Ascending aorta (tissue), 2 donors: ENCODE measurements around the gene SLC17A9. TPM values are rescaled to one million over a fixed set of nuclear protein-coding genes. Genes with fewer than 3 reads are reported as not detected.

ENCODE experiments used
- DNase-seq, 2 donors: peaks; one replicate each; pipeline ENCODE4 v3.0.0-alpha.2; 2019; ENCODE audit warnings: low spot score in 2 of 2
- H3K27ac ChIP-seq, 2 donors: fragments of 200-600 bp; sonication (generic); one replicate each; pipeline ENCODE4 v1.5.1; 2016 to 2017; ENCODE audit warnings: mild to moderate bottlenecking in 1 of 2
- H3K27me3 ChIP-seq: fragments of 200-600 bp; sonication (generic); one replicate; pipeline ENCODE4 v1.5.1; 2017
- H3K36me3 ChIP-seq, 2 donors: fragments of 200-600 bp; sonication (generic); one replicate each; pipeline ENCODE4 v1.5.1; 2016
- H3K4me1 ChIP-seq, 2 donors: fragments of 200-600 bp; sonication (generic); one replicate each; pipeline ENCODE4 v1.5.1; 2016 to 2017; ENCODE audit warnings: mild to moderate bottlenecking in 1 of 2
- H3K4me3 ChIP-seq, 2 donors: fragments of 200-600 bp; sonication (generic); one replicate each; pipeline ENCODE4 v1.5.1; 2016 to 2017; ENCODE audit warnings: mild to moderate bottlenecking in 1 of 2
- H3K9me3 ChIP-seq, 2 donors: fragments of 200-600 bp; sonication (generic); one replicate each; pipeline ENCODE4 v1.5.1; 2016
- CTCF ChIP-seq, 3 experiments: fragments of 200-600 bp in 2 of 3; fragments of 450-650 bp in 1 of 3; sonication (generic) in 2 of 3; IDR thresholded peaks; one replicate each; pipeline ENCODE4 v1.5.1; 2016 to 2019; ENCODE audit warnings: antibody characterized with exemption in 3 of 3, mild to moderate bottlenecking in 1 of 3, moderate library complexity in 1 of 3
- intact Hi-C: fragments of 100-400 bp; cut with DNase I; formaldehyde crosslinking; loops from one replicate; pipeline ENCODE4 v1.15.1; 2023
- total RNA-seq: library from RNA; depleted of rRNA; stranded (reverse); fragments of >200 nt; gene quantifications from one replicate; pipeline ENCODE4 v1.1.0, GENCODE V29; 2016

SLC17A9 gene
- total RNA-seq, 1 donor from 2014 or later: 30.0 TPM

GRCh38 chr20:62968378-62969178, 16.1 kb downstream of the SLC17A9 start:
- intact Hi-C loops: no loop called here
- Histone ChIP-seq H3K27ac (no peak overlapping the region), H3K9me3 (no peaks in the 10 kb centered on the region), H3K4me3 (no peak overlapping the region), H3K4me1 (peaks cover 0 to 2% of the 10 kb centered on the region in 2 donors), H3K36me3 (peaks cover 0 to 11% of the 10 kb centered on the region in 2 donors), H3K27me3 (no peaks in the 10 kb centered on the region)
- TF ChIP-seq CTCF (IDR thresholded peaks at IDR 0.05): no peak
- no peak for DNase-seq

- no peaks in the 10 kb centered on the region for H3K27me3 ChIP-seq
- no peak for DNase-seq
- H3K4me1 ChIP-seq: peaks cover 0 to 2% of the 10 kb centered on the region in 2 donors
- no peaks in the 10 kb centered on the region for H3K9me3 ChIP-seq
- intact Hi-C loops: no loop called here
- no peak for TF ChIP-seq CTCF (IDR thresholded peaks at IDR 0.05)
- H3K4me3 ChIP-seq: no peak overlapping the region
- no peak overlapping the region for H3K27ac ChIP-seq
- peaks cover 0 to 4% of the 10 kb centered on the region in 2 donors for H3K36me3 ChIP-seq
Observed at GRCh38 chr20:62969179-62969760, 16.8 kb downstream of the SLC17A9 start.

- no peak for TF ChIP-seq CTCF (IDR thresholded peaks at IDR 0.05)
- no peaks in the 10 kb centered on the region for H3K9me3 ChIP-seq
- no peak overlapping the region for H3K27ac ChIP-seq
- intact Hi-C loops: no loop called here
- H3K36me3 ChIP-seq: no peaks in the 10 kb centered on the region
- H3K4me3 ChIP-seq: no peak overlapping the region
- peaks cover 0 to 2% of the 10 kb centered on the region in 2 donors for H3K4me1 ChIP-seq
- no peaks in the 10 kb centered on the region for H3K27me3 ChIP-seq
- no peak for DNase-seq
Observed at GRCh38 chr20:62969939-62970306, 17.4 kb downstream of the SLC17A9 start.

GRCh38 chr20:62970307-62971210, 18.1 kb downstream of the SLC17A9 start:
- no peak for TF ChIP-seq CTCF (IDR thresholded peaks at IDR 0.05)
- Histone ChIP-seq H3K9me3 (no peaks in the 10 kb centered on the region), H3K36me3 (no peaks in the 10 kb centered on the region), H3K27ac (no peak overlapping the region), H3K4me3 (no peak overlapping the region), H3K4me1 (peaks cover 0 to 2% of the 10 kb centered on the region in 2 donors), H3K27me3 (no peaks in the 10 kb centered on the region)
- no peak for DNase-seq
- intact Hi-C loops: no loop called here

- H3K9me3 ChIP-seq: no peaks in the 10 kb centered on the region
- H3K36me3 ChIP-seq: no peaks in the 10 kb centered on the region
- TF ChIP-seq CTCF (IDR thresholded peaks at IDR 0.05): no peak
- peaks cover 0 to 2% of the 10 kb centered on the region in 2 donors for H3K4me1 ChIP-seq
- DNase-seq: no peak
- no peaks in the 10 kb centered on the region for H3K27me3 ChIP-seq
- intact Hi-C loops: no loop called here
- H3K4me3 ChIP-seq: no peak overlapping the region
- H3K27ac ChIP-seq: no peak overlapping the region
Observed at GRCh38 chr20:62971211-62971949, 18.9 kb downstream of the SLC17A9 start.
